PC-9 (cell line): ENCODE data around the gene RNF5.

Experiments used
- CTCF ChIP-seq: fragments of 200-600 bp; sonication (generic); conservative IDR thresholded peaks from 2 replicates; pipeline ENCODE4 v1.6.1; 2017; ENCODE audit warnings: mixed run types, antibody characterized with exemption, mild to moderate bottlenecking, moderate library complexity
- EZH2 ChIP-seq: fragments of 200-600 bp; sonication (generic); IDR thresholded peaks from 2 replicates; pipeline ENCODE4 v1.8.0; 2017; ENCODE audit warnings: antibody characterized with exemption, low read depth

GRCh38 chr6:32137454-32137853 is 40.8 kb upstream of the RNF5 start:
- TF ChIP-seq CTCF: no peak
- no peak for TF ChIP-seq EZH2
